ENCODE results near the gene C11orf54.

Gene C11orf54

DNA sequence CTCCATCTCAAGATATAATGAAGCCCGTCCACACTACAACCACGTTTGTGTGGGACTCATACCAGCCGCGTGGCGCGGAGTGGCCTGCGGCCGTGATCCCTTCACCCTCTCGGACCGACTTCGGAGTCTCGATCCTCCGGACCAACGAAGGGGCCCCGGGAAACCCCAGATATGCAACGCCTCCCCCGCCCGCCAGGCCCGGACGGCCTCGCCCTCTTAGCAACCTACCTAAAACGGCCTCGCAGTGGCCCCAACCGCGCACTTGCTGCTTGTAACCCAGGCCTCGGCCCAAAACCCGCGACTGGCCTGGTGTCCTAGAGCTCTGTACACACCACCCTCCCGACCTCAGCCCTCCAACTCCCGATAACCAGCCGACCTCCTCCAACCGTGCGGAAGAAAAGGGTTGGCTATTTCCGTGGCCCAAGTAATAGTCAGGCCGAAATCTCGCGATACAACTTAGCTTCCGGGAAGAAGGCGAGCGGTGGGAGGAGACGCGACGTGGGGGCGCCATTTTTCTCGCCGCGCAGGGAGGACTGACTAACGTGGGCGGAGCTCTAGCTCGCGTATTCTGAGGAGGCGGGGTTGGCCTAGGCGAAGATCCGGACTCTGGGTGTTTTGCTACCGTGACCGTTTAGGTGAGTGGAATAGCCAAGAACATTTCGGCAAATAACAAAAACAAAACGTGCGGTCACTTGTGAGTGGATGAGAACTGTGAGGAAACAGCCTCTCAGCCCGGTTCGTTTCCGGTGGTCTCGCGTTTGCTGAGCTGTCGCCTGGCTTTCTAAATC is at the start of gene C11orf54, which contains the start of gene TAF1D:
C11orf54 (plus strand) TSS at position 579 of the 788 bp plus-strand sequence. CDS start 5,722 bp downstream, outside the sequence.
TAF1D (minus strand) TSS at position 402 of the 788 bp plus-strand sequence. CDS start 2,191 bp downstream, outside the sequence.
- DNase-seq (ENCODE audit: low read depth): peak; percentile 97

DNA sequence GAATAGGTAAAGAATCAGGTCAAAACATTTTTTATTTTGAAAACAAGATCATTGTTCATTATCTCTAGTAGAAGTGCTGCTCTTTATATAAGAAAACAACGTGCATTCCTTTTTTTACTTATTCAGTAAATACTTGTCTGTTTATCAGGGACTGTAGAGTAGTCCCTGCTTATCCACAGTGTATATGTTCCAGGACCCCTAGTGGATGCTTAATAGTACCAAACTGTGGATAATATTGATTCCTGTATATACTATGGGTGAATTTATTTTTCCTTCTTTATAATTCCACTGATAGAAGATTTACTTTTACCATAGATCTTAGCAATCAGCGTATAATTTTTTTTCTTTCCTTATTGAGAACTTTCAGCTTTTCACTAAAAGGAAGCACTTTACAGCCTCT is 47.4 kb upstream of the C11orf54 start:
- no peak for DNase-seq (ENCODE audit: low read depth)

DNA sequence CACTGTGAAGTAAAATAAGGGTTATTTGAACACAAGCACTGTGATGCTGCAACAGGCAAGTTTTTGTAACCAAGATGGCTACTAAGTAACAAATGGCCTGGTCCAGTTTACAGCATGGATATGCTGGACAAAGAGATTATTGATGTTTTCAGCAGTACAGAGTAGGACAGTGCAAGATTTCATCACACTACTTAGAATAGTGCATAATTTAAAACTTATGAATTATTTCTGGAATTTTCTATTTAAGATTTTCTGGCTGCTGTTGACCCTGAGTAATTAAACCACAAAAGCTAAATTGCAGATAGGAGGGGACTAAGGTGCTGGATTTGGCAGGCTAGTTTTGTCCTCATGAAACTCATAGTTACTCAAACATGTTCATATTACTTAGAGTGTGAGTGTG is 46.9 kb upstream of the C11orf54 start:
- DNase-seq (ENCODE audit: low read depth): no peak

DNA sequence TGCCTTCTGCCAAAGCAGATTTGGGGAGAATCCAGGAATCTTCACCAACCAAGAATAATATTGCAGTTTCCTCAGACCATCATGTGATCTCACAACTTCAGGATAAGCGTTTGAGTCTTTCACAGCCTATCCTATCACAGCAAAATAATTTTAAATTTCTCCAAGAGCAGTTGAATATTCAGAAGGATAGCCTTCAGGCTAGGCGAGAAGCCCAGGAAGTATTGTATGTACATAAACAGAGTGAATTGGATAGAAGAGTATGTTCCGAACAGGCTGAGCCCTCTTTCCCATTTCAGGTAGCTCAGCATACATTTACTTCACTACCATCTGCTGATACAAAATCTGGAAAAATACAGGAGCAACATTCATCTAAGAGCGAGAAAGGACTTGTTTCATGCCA is 43.9 kb upstream of the C11orf54 start:
- no peak for DNase-seq (ENCODE audit: low read depth)

DNA sequence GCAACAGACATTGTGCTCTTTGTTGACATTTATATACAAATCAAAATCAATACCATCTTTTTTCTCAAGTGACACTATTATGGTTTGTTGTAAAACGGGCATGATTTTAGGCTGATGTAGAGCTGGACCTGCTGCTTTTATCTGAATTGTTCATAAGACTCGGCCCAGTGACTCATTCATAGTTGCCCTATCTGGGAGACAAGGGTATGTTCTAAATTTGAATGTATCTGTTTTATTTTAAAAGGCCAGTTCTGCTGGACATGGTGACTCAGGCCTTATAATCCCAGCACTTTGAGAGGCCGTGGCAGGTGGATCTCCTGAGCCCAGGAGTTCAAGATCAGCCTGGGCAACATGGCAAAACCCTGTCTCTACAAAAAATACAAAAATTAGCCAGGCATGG is 40.6 kb upstream of the C11orf54 start:
- no peak for DNase-seq (ENCODE audit: low read depth)

DNA sequence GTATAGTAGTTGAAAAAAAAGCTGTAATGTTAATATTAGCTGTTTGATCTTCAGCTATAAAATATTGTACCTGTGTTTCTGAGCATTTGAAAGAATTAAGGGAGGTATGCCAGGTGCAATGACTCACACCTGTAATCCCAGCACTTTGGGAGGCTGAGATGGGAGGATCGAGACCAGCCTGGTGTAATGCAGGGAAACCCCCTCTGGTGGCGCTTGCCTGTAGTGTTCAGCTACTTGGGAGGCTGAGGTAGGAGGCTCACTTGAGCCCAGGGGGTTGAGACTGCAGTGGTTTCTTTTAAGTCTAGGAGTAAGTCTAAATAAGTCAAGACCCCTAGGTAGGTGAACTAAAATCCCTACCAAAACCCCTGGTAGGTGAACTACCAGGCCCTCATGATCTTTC is 37.2 kb upstream of the C11orf54 start:
- no peak for DNase-seq (ENCODE audit: low read depth)

DNA sequence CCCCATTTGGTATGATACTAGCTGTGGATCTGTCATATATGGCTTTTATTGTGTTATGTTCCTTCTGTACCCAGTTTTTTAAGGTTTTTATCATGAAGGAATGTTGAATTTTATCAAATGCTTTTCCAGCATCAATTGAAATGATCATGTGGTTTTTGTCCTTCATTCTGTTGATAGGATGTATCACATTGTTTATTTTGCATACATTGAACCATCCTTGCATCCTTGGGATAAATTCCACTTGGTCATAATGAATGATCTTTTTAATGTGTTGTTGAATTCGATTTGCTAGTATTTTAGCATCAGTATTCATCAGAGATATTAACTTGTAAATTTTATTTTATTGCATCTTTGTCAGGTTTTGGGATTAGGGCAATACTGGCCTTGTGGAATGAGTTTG is 31.2 kb upstream of the C11orf54 start:
- no peak for DNase-seq (ENCODE audit: low read depth)

DNA sequence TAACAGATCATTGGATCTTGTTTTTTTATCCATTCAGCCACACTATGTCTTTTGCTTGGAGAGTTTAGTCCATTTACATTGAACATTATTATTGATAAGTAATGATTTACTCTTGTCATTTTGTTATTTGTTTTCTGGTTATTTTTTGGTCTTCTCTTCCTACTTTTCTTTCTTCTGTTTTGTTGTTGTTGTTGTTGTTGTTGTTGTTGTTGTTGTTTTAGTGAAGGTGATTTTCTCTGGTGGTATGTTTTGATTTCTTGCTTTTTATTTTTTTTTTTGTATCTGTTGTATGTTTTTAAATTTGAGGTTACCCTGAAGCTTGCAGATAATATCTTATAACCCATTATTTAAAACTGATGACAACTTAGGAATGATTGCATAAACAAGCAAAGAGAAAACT is 28.8 kb upstream of the C11orf54 start:
- DNase-seq (ENCODE audit: low read depth): no peak

DNA sequence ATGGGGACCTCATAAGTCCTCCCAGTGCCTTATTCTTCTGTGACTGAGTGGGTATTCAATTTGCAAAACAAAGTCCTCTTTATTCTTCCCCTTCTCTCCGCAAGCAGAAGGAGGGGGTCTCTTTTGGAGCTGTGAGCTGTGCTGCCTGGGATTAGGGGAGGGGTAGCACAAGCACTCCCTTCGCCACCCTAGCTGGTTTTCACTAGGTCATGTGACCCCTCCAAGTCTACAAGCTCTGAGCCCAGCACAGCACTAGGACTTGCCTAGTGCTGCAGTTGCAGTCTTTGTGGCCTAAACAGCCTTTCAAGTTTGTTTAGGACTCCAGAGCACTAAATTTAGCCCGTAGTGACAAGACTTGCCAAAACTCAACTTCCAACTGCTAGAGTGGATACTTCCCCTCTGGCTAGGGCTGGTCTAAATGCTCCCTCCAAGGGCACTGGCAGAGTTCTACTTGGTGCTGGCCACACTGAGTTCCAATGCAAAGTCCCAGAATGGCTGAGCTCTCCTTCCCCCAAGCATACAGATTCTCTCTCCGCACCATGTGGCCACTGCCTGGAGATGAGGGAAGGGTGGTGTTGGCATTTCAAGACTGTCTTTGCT is 25.6 kb upstream of the C11orf54 start:
- DNase-seq (ENCODE audit: low read depth): no peak

DNA sequence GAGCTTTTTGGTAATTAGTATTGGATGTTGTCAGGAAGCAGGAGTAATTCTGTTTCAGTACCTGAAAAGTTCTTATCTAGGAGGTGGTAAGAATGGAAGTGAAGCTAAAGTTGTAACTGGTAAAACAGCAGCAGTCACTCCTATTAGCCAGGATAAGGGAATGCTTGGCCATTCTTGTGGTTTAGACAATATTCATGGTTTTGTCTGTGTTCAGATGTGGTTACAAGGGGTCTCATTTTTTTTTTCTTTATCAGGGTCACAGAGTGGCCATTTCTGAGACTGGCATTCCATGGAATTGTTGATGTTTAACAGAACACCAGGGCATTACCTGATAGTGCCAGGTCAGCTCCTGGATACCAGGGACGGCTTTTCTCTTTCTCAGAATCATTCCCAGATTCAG is 24.0 kb upstream of the C11orf54 start:
- no peak for DNase-seq (ENCODE audit: low read depth)

DNA sequence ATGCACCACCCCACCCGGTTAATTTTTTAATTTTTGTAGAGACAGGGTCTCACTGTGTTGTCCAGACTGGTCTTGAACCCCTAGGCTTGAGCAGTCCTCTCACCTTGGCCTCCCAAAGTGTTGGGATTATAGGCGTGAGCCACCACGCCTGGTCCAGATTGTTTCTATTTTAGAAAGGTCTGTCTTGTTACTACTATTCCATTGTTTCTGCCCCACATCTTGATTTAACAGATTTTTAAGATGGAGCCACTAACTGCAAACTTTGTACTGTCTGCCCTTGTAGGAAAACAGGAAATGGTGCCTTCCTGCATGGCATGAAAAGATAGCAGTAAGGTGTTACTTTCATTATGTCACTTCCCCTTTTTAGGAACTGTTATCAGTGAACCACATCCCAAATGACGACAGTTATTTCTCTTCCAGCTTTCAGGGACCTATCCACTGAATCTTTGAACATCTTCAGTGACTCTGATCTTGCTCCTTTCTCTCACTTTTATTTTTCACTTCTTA is 23.4 kb upstream of the C11orf54 start:
- no peak for DNase-seq (ENCODE audit: low read depth)

DNA sequence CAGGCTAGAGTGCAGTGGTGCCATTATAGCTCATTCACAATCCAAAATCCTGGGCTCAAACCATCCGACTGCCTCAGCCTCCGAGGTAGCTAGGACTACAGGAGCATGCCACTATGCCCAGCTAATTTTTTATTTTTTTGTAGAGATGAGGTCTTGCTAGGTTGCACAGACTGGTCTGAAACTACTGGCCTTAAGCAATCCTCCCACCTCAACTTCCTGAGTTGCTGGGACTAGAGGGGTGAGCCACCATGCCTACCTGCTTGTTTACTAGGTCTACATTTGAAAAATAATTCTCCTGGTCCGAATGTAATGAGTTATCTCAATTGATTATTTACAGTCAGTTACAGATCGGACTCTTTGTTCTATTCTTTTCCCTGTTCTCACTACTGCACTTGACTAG is 22.2 kb upstream of the C11orf54 start:
- DNase-seq (ENCODE audit: low read depth): no peak

DNA sequence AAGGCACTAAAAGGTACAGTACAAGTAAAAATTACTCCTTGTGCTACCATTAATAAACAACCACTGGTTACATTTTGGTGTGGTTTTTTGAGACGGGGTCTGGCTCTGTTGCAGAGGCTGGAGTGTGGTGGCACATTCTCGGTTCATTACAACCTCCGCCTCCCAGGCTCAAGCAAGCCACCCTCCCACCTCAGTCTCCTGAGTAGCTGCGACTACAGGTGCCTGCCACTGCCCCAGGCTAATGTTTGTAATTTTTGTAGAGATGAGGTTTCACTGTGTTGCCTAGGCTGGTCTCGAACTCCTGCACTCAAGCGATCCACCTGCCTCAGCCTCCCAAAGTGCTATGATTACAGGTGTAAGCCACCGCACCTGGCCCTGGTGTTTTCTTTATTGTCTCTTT is 20.9 kb upstream of the C11orf54 start:
- no peak for DNase-seq (ENCODE audit: low read depth)

DNA sequence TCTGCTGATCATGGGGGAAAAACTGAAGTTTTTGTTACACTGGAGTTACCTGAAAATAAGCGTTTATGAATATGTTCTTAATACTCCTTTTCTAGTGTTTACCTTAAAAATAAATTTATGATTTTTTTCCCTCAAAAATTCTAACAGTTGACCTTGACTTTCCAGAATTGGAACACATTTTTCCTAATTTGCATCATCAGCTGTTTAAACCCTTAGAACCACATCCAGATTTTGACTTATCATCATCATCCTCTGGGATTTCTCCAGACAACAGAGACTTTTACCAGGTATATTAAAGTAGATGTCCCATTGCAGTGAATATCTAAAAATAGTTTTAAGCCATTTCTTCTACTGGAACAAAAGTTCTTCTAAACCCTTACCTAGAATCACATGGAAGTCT is 17.4 kb upstream of the C11orf54 start:
- no peak for DNase-seq (ENCODE audit: low read depth)

DNA sequence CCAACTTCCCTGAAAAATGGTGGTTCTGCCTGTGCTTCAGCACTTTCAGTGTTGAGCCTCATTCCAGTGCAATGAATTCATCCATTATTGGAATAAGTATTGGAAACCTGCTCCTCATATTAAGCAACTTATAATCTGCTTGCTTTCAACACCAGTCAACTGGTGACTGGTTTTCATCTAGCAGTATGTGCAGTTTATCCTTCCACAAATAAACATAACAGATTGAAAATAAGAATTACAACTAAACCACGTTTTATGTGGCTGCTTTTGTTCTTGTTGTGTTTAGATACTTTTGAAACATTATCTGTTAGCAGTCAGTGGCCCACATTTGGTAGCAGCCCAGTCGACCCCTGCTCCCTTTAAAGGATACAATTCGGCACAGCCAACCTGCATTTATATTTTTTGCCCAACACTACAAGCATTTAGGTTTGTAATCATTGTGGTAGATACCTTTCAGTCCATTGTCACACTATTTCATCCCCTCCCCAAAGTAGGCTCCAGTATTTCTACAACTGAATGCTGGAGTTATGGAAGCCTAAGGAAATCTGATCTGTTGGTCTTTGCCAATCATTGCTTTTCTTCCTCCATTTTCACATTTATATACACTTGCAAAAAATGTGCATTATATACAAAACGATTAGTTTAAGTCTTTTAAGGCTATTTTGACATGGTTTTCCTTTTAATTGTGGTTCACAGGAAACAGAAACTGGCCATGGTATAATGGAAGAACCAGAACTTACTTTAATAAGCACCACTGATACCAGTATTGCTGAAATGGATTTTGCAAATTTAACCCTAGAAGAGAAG is 13.3 kb upstream of the C11orf54 start:
- no peak for DNase-seq (ENCODE audit: low read depth)

DNA sequence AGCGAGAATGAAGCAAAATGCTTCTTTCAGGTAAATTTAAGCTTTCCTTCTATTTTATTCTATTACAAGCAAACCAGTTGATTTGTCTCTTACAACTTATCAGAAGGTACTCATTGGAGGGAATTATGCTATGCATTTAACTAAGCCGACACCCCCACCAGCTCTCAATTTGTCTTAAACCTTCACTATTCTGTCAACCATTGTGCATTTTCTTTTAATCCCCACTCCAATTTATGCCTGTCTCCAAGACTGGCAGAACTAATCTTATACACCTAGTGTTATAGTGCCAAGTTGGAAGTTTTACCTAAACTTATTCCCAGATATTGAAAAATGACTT is 12.7 kb upstream of the C11orf54 start:
- no peak for DNase-seq (ENCODE audit: low read depth)

DNA sequence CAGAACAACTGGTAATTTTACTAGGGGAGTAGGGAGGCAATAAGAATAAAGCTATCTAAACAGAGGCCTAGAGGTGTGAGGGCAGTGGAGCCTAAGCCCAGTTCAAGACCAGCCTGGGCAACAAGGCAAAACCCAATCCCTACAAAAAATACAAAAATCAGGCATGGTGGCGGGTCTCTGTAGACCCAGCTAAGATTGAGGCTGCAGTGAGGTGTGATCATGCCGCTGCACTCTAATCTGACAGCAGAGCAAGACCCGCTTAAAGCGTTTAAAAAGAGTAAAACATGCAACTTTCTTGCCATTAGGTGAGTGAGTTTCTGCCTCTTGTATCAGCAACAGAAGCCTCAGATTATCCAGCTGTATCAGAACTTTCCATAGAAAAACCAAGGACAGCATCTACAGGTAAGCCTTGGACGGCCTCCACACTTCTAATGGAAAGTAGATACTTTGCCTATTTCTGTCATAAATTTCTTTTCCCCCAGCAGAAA is 12.3 kb upstream of the C11orf54 start:
- DNase-seq (ENCODE audit: low read depth): no peak

DNA sequence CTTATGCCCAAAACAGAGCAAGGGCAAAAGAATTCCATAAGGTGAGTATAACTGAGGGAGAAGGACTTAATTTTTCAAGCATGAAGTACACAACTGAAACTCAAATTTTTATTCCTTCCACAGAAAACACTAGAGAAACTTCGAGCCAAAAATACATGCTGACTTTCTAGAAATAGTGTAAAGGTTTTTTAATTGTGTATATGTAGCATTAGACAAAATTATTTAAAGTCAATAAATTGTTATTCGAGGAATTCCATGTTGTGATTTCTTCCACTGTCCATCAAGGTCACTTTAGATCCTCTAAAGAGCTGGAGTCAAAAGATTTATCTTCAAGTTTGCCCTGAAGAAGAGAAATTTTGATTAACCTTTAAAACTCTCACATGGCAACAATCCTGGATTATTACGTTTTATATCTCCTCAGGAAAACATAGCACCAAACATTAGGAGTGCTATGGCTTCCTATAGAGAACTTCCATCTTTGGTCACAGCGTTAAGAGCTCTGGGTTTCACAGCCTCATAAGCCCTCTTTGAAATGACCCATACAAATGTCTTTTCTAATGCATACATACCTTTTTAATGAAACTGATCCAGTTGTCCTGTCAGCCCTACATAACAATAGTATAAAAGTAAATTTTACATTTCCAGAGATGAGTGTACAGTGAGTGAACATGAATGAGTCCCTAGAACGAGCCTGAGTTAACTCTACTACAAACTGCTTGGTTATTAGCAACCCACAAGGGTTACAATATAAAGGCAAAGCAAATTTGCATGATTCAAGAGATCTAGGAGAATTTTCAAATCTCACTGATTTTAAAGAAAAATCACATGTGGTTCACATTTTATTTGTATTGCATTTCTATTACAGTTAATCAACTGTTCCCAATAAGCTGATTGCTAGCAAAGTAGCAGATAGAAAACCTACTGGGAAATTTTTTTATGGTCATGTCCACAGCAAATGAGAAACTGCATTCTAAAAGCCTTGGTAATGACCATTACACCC is 11.1 kb upstream of the C11orf54 start:
- no peak for DNase-seq (ENCODE audit: low read depth)

DNA sequence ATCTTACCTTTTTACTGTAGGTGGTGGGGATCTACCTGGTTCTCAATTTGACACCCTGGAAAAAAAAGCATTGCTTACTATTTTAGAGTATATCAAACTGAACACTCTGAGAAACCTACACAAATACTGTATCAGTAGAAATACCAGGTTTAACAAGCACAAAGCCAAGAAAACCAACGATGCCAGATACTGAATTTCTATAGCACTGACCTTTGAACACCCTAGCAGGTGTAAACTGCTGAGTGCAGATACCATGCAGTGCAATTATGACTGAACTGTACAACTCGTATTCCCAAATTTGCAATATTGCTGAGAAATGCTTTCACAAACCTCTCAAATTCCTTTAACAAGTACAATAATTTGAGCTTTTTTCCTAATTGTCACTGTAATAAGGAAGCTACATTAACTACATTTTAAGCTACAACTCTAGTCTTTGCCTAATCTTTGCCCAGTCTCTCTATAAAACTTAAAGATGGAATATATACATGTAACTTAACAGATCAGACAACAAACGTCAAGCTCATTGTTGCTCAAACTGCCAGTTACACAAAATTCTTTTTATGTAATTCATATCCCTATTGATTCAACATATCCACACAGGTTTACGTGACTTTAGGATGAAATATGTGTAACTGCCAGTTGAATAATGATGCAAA is 9.1 kb upstream of the C11orf54 start:
- DNase-seq (ENCODE audit: low read depth): no peak

DNA sequence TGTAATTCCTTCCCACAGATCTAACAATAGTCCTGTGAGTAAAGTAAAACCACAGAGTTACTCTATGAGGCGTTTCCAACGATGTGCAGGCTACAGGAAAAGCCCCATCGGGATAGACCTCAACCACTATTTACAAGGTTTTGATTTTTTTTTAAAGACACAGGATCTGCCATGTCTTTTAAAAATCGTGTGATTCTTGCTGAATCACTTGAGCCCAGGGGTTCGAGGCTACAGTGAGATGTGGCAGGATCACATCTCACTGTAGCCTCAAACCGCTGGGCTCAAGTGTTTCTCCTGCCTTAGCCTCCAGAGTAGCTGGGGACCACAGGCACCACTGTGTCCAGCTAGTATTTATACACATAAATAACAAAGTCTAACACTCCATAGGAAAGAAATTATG is 8.0 kb upstream of the C11orf54 start:
- no peak for DNase-seq (ENCODE audit: low read depth)
